ENCODE results near the gene PKD2L1. TPM values are rescaled to one million over a fixed set of nuclear protein-coding genes. Genes with fewer than 3 reads are reported as not detected.
"Not testable (repeated sequence)": the region's sequence is repeated elsewhere in the genome, so short reads cannot be mapped to it uniquely, and the experiment has no call there.

The PKD2L1 gene
- total RNA-seq, 1 donor from 2014 or later = not detected

- DNase-seq (ENCODE audit: low spot score in 2 of 2) = peak in 1 of 2 donors; percentile 72
- no peak for FAIRE-seq
Measured at GRCh38 chr10:100338434-100339036, 8.5 kb upstream of the PKD2L1 start.

GRCh38 chr10:100334762-100335161, 4.7 kb upstream of the PKD2L1 start:
- FAIRE-seq = no peak
- DNase-seq (ENCODE audit: low spot score in 2 of 2) = no peak

- DNase-seq (ENCODE audit: low spot score in 2 of 2) (no peak), FAIRE-seq (no peak)
Measured at GRCh38 chr10:100333661-100334440, 3.8 kb upstream of the PKD2L1 start.

- FAIRE-seq = no peak
- DNase-seq (ENCODE audit: low spot score in 2 of 2) = no peak
Measured at GRCh38 chr10:100333106-100333505, 3.1 kb upstream of the PKD2L1 start.

GRCh38 chr10:100328198-100328597, 1.8 kb downstream of the PKD2L1 start:
- DNase-seq (ENCODE audit: low spot score in 2 of 2) = no peak
- no peak for FAIRE-seq

- DNase-seq (ENCODE audit: low spot score in 2 of 2) = no peak
- FAIRE-seq = no peak
Measured at GRCh38 chr10:100327718-100328009, 2.4 kb downstream of the PKD2L1 start.

- DNase-seq (ENCODE audit: low spot score in 2 of 2) (no peak), FAIRE-seq (no peak)
Measured at GRCh38 chr10:100327007-100327717, 2.9 kb downstream of the PKD2L1 start.

- FAIRE-seq = no peak
- DNase-seq (ENCODE audit: low spot score in 2 of 2) = no peak
Measured at GRCh38 chr10:100325158-100325557, 4.9 kb downstream of the PKD2L1 start.

- DNase-seq (ENCODE audit: low spot score in 2 of 2) (peak in 1 of 2 donors; percentile 38), FAIRE-seq (no peak)
Measured at GRCh38 chr10:100319707-100320402, 10.2 kb downstream of the PKD2L1 start.

GRCh38 chr10:100318207-100318606, 11.8 kb downstream of the PKD2L1 start:
- DNase-seq (ENCODE audit: low spot score in 2 of 2) = no peak
- FAIRE-seq = no peak

- no peak for FAIRE-seq
- DNase-seq (ENCODE audit: low spot score in 2 of 2) = no peak
Measured at GRCh38 chr10:100315615-100316014, 14.4 kb downstream of the PKD2L1 start.

- no peak for FAIRE-seq
- DNase-seq (ENCODE audit: low spot score in 2 of 2) = no peak
Measured at GRCh38 chr10:100311298-100311697, 18.7 kb downstream of the PKD2L1 start.

- DNase-seq (ENCODE audit: low spot score in 2 of 2) (no peak), FAIRE-seq (no peak)
Measured at GRCh38 chr10:100307684-100308083, 22.3 kb downstream of the PKD2L1 start.

- DNase-seq (ENCODE audit: low spot score in 2 of 2) = no peak
- no peak for FAIRE-seq
Measured at GRCh38 chr10:100306861-100307260, 23.2 kb downstream of the PKD2L1 start.

GRCh38 chr10:100304414-100304813, 25.6 kb downstream of the PKD2L1 start:
- FAIRE-seq = no peak

GRCh38 chr10:100303724-100304319, 26.2 kb downstream of the PKD2L1 start:
- DNase-seq (ENCODE audit: low spot score in 2 of 2) (peak in 1 of 2 donors; percentile 59), FAIRE-seq (peak; percentile 66)

More at GRCh38 chr10:100304414-100304813, 25.6 kb downstream of the PKD2L1 start:
- DNase-seq (ENCODE audit: low spot score in 2 of 2) = no peak

- FAIRE-seq; DNase-seq (ENCODE audit: low spot score in 2 of 2): not testable (repeated sequence)
Measured at GRCh38 chr10:100301123-100301522, 28.9 kb downstream of the PKD2L1 start.

GRCh38 chr10:100297242-100297641, 32.8 kb downstream of the PKD2L1 start:
- no peak for FAIRE-seq
- DNase-seq (ENCODE audit: low spot score in 2 of 2) = no peak

- FAIRE-seq = no peak
- DNase-seq (ENCODE audit: low spot score in 2 of 2) = no peak
Measured at GRCh38 chr10:100293066-100293465, 37.0 kb downstream of the PKD2L1 start.

- FAIRE-seq = not testable (repeated sequence)
Measured at GRCh38 chr10:100292300-100292699, 37.7 kb downstream of the PKD2L1 start.

More at GRCh38 chr10:100292300-100292699, 37.7 kb downstream of the PKD2L1 start:
- DNase-seq (ENCODE audit: low spot score in 2 of 2) = not testable (repeated sequence)

Data from frontal cortex (tissue), 4 donors.